GM23248 (cell line): ENCODE results near the gene ALPK3.

ENCODE experiments used
- EZH2 ChIP-seq: fragments of 200-600 bp; sonication (generic); IDR thresholded peaks from 2 replicates; pipeline ENCODE4 v1.6.1; 2018; ENCODE audit warnings: antibody characterized with exemption, mild to moderate bottlenecking; ENCODE audit not compliant: insufficient read depth, poor library complexity, severe bottlenecking
- EZH2phosphoT487 ChIP-seq: fragments of 200-600 bp; sonication (generic); IDR thresholded peaks from 2 replicates; pipeline ENCODE4 v1.6.1; 2018; ENCODE audit warnings: antibody characterized with exemption, moderate library complexity, mild to moderate bottlenecking, low read depth; ENCODE audit not compliant: insufficient read depth

GRCh38 chr15:84888639-84889038, 71.5 kb downstream of the ALPK3 start:
- TF ChIP-seq EZH2phosphoT487 (no peak), EZH2 (no peak)
